ENCODE data around the gene PHF8. TPM values are rescaled to one million over a fixed set of nuclear protein-coding genes. Genes with fewer than 3 reads are reported as not detected.

Gene PHF8
- total RNA-seq, 1 donor from 2014 or later: 36.0 TPM

- TF ChIP-seq, protein P1, sequence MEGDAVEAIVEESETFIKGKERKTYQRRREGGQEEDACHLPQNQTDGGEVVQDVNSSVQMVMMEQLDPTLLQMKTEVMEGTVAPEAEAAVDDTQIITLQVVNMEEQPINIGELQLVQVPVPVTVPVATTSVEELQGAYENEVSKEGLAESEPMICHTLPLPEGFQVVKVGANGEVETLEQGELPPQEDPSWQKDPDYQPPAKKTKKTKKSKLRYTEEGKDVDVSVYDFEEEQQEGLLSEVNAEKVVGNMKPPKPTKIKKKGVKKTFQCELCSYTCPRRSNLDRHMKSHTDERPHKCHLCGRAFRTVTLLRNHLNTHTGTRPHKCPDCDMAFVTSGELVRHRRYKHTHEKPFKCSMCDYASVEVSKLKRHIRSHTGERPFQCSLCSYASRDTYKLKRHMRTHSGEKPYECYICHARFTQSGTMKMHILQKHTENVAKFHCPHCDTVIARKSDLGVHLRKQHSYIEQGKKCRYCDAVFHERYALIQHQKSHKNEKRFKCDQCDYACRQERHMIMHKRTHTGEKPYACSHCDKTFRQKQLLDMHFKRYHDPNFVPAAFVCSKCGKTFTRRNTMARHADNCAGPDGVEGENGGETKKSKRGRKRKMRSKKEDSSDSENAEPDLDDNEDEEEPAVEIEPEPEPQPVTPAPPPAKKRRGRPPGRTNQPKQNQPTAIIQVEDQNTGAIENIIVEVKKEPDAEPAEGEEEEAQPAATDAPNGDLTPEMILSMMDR (conservative IDR thresholded peaks at IDR 0.05): no peak
- no peaks in the 10 kb centered on the region for H3K27me3 Mint-ChIP-seq
- no peak overlapping the region for H3K4me3 Mint-ChIP-seq
- H3K9me3 Mint-ChIP-seq: peaks cover 5% of the 10 kb centered on the region
- H3K27ac Mint-ChIP-seq: no peak overlapping the region
- peaks cover 36% of the 10 kb centered on the region for H3K36me3 Mint-ChIP-seq
- no peaks in the 10 kb centered on the region for H3K4me1 Mint-ChIP-seq (ENCODE audit: unreplicated experiment)
- DNase-seq (ENCODE audit: extremely low spot score, unreplicated experiment): no peak
These were observed 14.6 kb downstream of the PHF8 start for GRCh38 chrX:54029529-54030143.

GRCh38 chrX:54024350-54024749, 19.9 kb downstream of the PHF8 start:
- Mint-ChIP-seq H3K27ac (no peak overlapping the region), H3K36me3 (peaks cover 43% of the 10 kb centered on the region), H3K4me1 (ENCODE audit: unreplicated experiment) (no peaks in the 10 kb centered on the region), H3K4me3 (no peak overlapping the region), H3K27me3 (no peaks in the 10 kb centered on the region), H3K9me3 (peaks cover 5% of the 10 kb centered on the region)
- peak; percentile 2 for DNase-seq (ENCODE audit: extremely low spot score, unreplicated experiment)
- TF ChIP-seq, protein P1 (conservative IDR thresholded peaks at IDR 0.05): no peak

- H3K4me1 Mint-ChIP-seq (ENCODE audit: unreplicated experiment): no peaks in the 10 kb centered on the region
- DNase-seq (ENCODE audit: extremely low spot score, unreplicated experiment): no peak
- peaks cover 14% of the 10 kb centered on the region for H3K36me3 Mint-ChIP-seq
- no peak overlapping the region for H3K4me3 Mint-ChIP-seq
- TF ChIP-seq, protein P1 (conservative IDR thresholded peaks at IDR 0.05): no peak
- H3K9me3 Mint-ChIP-seq: no peaks in the 10 kb centered on the region
- no peak overlapping the region for H3K27ac Mint-ChIP-seq
- H3K27me3 Mint-ChIP-seq: no peaks in the 10 kb centered on the region
These were observed 31.3 kb downstream of the PHF8 start for GRCh38 chrX:54012830-54013500.

GRCh38 chrX:54007682-54008081, 36.6 kb downstream of the PHF8 start:
- TF ChIP-seq, protein P1 (conservative IDR thresholded peaks at IDR 0.05): no peak
- Mint-ChIP-seq H3K36me3 (peaks cover 15% of the 10 kb centered on the region), H3K27me3 (no peaks in the 10 kb centered on the region), H3K4me3 (no peak overlapping the region), H3K9me3 (no peaks in the 10 kb centered on the region), H3K4me1 (ENCODE audit: unreplicated experiment) (no peaks in the 10 kb centered on the region), H3K27ac (no peak overlapping the region)
- no peak for DNase-seq (ENCODE audit: extremely low spot score, unreplicated experiment)

GRCh38 chrX:53997724-53998123, 46.5 kb downstream of the PHF8 start:
- H3K36me3 Mint-ChIP-seq: peaks cover 15% of the 10 kb centered on the region
- TF ChIP-seq, protein P1 (conservative IDR thresholded peaks at IDR 0.05): no peak
- H3K9me3 Mint-ChIP-seq: no peaks in the 10 kb centered on the region
- no peaks in the 10 kb centered on the region for H3K27me3 Mint-ChIP-seq
- H3K27ac Mint-ChIP-seq: no peak overlapping the region
- DNase-seq (ENCODE audit: extremely low spot score, unreplicated experiment): no peak
- no peak overlapping the region for H3K4me3 Mint-ChIP-seq
- H3K4me1 Mint-ChIP-seq (ENCODE audit: unreplicated experiment): no peaks in the 10 kb centered on the region

Data from type B pancreatic cell (in vitro differentiated cells).